Activated naive CD8-positive, alpha-beta T cell (primary cell): Measurements from ENCODE around the gene USP21.

ENCODE experiments used
- H3K27ac Mint-ChIP-seq: one replicate; pipeline ENCODE4 v1.8.0; 2021; ENCODE audit warnings: mixed read lengths
- H3K27me3 Mint-ChIP-seq: one replicate; pipeline ENCODE4 v1.8.0; 2021; ENCODE audit warnings: mixed read lengths
- H3K36me3 Mint-ChIP-seq: one replicate; pipeline ENCODE4 v1.8.0; 2021; ENCODE audit warnings: mixed read lengths
- H3K4me1 Mint-ChIP-seq: one replicate; pipeline ENCODE4 v1.8.0; 2021; ENCODE audit warnings: low read depth, mixed read lengths
- H3K4me3 Mint-ChIP-seq: one replicate; pipeline ENCODE4 v1.8.0; 2021; ENCODE audit warnings: mild to moderate bottlenecking, mixed read lengths
- H3K9me3 Mint-ChIP-seq: one replicate; pipeline ENCODE4 v1.8.0; 2021; ENCODE audit warnings: low read depth, mixed read lengths

USP21 gene

DNA sequence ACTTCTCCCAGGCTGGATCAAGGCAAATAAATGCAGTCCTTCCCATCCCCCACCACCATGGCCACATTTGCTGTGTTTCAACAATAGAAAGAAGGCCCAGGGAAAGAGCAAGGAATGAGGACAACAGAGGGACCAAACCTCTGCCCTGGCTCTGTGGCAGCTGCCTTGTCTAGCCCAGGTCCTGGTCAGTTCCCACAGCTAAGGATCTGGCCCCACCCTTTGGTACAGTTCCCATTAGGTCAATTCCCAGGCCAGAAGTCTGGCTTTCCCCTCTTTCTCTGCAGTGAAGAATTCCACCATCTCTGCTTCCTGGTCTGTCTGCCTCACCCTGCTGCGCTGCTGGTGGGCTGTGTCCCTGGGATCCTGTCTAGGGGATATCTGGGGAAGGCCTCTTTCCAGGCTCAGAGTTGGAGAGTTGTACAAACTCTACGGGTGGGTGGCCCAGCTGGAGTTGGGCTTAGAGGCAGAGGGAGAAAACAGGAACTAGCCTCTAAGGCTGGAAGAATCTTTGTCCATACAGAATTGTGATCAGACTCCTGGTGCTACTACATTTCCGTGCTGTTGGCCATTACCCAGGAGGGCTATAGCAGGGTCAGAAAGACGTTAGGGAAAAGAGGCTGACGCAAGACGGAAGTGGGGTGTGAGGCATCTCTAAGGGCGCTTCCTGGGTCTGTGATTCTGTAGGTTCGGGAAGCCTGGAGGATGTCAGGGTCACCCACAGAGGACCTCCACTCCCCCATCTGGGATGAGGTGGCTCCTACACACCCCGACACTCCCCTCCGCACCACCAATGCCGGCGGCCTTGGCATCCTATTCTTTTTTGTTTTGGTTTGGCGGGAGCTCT, 41.9 kb downstream of the USP21 start:
- H3K27ac Mint-ChIP-seq, result peak overlapping the region; percentile 95
- no peaks in the 10 kb centered on the region for H3K27me3 Mint-ChIP-seq
- peaks cover 9% of the 10 kb centered on the region for H3K36me3 Mint-ChIP-seq
- H3K4me3 Mint-ChIP-seq, result peak overlapping the region; percentile 94
- H3K4me1 Mint-ChIP-seq, result peaks cover 66% of the 10 kb centered on the region
- H3K9me3 Mint-ChIP-seq, result no peaks in the 10 kb centered on the region

DNA sequence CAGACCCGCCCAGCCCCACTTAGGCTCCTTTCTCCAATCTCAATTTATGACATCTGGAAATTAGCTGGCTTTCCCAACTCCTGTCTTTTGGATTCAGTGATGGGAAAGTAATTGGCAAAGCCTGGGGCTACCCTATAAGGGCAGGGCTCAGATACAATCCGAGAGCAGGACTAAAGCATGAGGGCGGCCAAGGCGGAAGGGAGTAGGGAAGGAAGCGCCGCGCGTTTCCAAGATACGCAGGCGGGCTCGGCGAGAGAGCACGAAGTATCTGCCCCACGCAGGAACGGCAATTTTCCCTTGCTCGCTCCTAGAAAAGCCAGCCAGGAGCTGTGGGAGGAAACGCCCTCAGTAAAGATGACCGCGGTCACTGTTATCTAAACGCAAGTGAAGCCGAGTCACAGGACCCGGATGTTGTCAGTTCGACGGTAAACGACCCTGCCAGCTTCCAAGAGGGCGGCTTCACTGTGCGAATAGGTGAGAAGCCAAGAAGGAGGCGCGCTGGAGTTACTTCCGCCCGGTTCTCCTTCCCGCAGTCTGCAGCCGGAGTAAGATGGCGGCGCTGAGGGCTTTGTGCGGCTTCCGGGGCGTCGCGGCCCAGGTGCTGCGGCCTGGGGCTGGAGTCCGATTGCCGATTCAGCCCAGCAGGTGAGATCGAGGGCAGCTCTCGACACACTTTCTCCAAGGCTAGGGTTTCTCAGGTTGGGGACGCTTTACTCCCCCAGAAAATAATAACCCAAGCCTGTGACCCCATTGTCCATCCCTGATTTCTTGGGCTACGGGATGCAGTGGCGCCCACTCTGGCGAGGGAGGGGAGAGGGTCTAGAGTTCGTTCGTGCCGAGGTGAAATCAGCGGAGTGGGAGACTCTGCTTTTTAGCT, 42.8 kb downstream of the USP21 start, which contains the start of gene NDUFS2:
Gene NDUFS2, plus strand, starts transcription at position 532 of the 877 bp plus-strand sequence. Its CDS starts 19 bp downstream, at position 551.
- peak within 1 kb of the TSS; percentile 94 for H3K4me3 Mint-ChIP-seq
- H3K4me1 Mint-ChIP-seq, result peaks cover 72% of the 10 kb centered on the region
- H3K36me3 Mint-ChIP-seq, result peaks cover 9% of the 10 kb centered on the region
- no peaks in the 10 kb centered on the region for H3K27me3 Mint-ChIP-seq
- no peaks in the 10 kb centered on the region for H3K9me3 Mint-ChIP-seq
- peak within 1 kb of the TSS; percentile 95 for H3K27ac Mint-ChIP-seq

DNA sequence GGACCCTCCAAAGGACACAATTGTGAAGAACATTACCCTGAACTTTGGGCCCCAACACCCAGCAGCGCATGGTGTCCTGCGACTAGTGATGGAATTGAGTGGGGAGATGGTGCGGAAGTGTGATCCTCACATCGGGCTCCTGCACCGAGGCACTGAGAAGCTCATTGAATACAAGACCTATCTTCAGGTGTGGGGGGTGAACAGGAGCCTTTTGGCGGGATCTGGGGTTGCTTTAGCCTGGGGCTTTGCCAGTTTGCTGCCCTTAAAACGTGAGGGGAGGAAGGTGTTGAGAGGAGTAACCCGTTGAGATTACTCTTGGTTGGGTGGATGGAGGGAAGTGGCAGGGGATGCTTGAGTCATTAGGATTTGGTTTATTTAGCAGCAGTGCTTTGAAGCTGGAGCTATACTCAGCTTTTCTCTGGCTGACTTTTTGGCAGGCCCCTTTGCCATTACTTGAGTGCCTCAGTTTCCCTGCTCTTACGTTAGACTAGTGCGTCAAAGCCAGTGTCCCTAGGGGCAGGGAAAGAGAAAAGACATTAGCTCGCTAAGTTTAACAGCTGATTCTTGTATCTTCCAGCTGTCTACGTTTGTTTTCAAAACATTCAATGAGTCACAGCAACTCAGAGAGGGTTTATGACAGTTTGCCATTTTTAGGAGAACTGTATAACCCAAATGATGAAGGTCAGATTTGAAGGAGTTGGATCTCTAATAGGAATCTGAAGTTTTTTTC, 47.3 kb downstream of the USP21 start:
- no peaks in the 10 kb centered on the region for H3K9me3 Mint-ChIP-seq
- peaks cover 58% of the 10 kb centered on the region for H3K4me1 Mint-ChIP-seq
- peak overlapping the region; percentile 80 for H3K27ac Mint-ChIP-seq
- H3K4me3 Mint-ChIP-seq, result no peak overlapping the region
- H3K27me3 Mint-ChIP-seq, result no peaks in the 10 kb centered on the region
- peaks cover 14% of the 10 kb centered on the region for H3K36me3 Mint-ChIP-seq

DNA sequence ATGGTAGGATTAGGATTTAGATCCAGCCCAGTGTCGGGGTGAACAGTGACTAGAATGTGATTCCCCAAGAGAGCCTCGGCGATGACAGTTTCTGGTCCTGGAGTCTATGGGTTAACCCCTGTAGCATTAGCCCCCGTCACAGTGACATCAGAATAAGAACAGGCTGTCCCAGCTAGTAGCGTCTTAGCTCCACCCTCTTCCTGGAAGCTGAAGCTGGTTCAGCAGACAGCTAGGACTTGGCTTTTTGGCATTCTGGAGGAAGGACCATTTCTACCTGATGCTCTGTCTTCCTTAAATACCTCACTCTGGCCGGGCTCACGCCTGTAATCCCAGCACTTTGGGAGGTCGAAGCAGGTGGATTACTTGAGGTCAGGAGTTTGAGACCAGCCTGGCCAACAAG, 47.9 kb downstream of the USP21 start:
- Mint-ChIP-seq H3K27ac (no peak overlapping the region), H3K27me3 (no peaks in the 10 kb centered on the region), H3K9me3 (no peaks in the 10 kb centered on the region), H3K4me3 (no peak overlapping the region), H3K4me1 (peaks cover 53% of the 10 kb centered on the region), H3K36me3 (peaks cover 14% of the 10 kb centered on the region)

DNA sequence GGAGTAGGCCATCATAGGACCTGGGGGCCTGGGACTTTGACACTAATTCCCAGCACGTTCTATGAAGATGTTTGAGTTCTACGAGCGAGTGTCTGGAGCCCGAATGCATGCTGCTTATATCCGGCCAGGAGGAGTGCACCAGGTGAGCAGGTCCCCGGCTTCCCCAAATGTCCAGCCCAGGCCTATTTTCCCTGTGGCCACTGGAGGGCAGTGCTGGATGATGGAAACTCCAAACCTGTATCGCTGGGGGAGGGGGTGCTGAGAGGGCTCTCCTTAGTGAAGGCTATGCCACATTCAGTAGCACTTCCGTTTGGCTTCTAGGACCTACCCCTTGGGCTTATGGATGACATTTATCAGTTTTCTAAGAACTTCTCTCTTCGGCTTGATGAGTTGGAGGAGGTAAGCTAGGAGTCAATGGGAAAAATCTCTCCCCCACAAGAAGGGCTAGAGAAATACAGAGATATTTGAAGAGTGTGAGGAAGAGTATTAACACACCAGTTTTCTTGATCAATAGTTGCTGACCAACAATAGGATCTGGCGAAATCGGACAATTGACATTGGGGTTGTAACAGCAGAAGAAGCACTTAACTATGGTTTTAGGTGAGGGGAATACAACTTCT, 50.6 kb downstream of the USP21 start:
- peak overlapping the region; percentile 79 for H3K27ac Mint-ChIP-seq
- H3K4me3 Mint-ChIP-seq, result no peak overlapping the region

DNA sequence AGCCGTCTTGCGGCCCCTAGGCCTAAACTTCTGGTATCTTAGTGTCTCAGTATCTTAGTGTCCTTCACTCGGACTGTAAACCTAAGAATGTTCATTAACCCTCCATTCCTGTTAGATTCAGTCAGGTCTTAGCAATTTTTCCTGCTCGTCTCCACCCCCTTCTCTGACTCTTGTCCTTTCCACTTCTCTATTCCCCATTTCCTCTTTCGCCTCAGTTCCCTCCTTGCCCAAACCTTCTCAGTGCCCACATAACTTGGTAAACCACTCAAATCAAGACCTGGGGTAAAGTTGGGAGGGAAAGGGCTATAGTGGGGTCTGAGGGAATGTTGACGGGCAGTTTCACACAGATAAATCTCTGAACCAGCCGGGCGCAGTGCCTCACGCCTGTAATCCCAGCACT, 55.1 kb downstream of the USP21 start:
- Mint-ChIP-seq H3K36me3 (peaks cover 12% of the 10 kb centered on the region), H3K27ac (peak overlapping the region; percentile 47), H3K4me3 (no peak overlapping the region), H3K4me1 (peaks cover 50% of the 10 kb centered on the region), H3K27me3 (no peaks in the 10 kb centered on the region), H3K9me3 (no peaks in the 10 kb centered on the region)

More for the DNA sequence above, 50.6 kb downstream of the USP21 start:
- Mint-ChIP-seq H3K27me3 (no peaks in the 10 kb centered on the region), H3K9me3 (no peaks in the 10 kb centered on the region), H3K4me1 (peaks cover 36% of the 10 kb centered on the region), H3K36me3 (peaks cover 17% of the 10 kb centered on the region)

DNA sequence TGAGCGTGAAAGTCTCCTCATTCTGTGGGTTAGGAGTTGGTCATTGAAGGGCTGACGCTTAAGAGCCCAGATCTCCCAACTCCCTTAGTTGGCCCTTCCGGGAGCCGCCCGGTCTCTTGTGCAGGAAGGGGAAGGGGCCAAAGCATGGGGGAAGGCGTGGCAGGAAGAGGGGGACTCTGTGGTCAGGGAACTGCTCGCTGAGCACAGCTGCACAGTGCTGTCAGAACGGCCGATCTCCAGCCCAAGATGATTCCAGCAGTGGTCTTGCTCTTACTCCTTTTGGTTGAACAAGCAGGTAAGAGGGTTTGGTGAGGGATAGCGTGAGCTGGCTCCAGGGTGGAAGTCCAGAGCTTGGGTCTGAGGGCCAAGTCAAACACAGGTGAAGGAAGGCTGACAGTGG, 55.8 kb downstream of the USP21 start, which contains the start of gene FCER1G:
Gene FCER1G, plus strand, starts transcription at position 220 of the 400 bp plus-strand sequence. Its CDS starts 27 bp downstream, at position 247.
- Mint-ChIP-seq H3K27me3 (no peaks in the 10 kb centered on the region), H3K4me3 (peak within 1 kb of the TSS; percentile 22), H3K4me1 (peaks cover 50% of the 10 kb centered on the region), H3K9me3 (no peaks in the 10 kb centered on the region), H3K27ac (peak within 1 kb of the TSS; percentile 55), H3K36me3 (peaks cover 9% of the 10 kb centered on the region)
